Middle frontal gyrus (tissue), 1 donor: ENCODE data around the gene PDCD10.

Experiments used
- DNase-seq: peaks from one replicate; pipeline ENCODE4 v3.0.0-alpha.2; 2015; ENCODE audit warnings: low spot score; ENCODE audit errors: extremely low spot score

Gene PDCD10

GRCh38 chr3:167735233-167736138, 794 bp upstream of the PDCD10 start, which contains the start of gene SERPINI1:
SERPINI1 (plus strand) TSS chr3:167735721; CDS start chr3:167789129, 53,408 bp downstream.
- peak; percentile 80 for DNase-seq

- DNase-seq = no peak
These were observed 663 bp downstream of the PDCD10 start for GRCh38 chr3:167733961-167734497.

GRCh38 chr3:167732313-167733065, 2.2 kb downstream of the PDCD10 start:
- DNase-seq = no peak

GRCh38 chr3:167731393-167731792, 3.3 kb downstream of the PDCD10 start:
- no peak for DNase-seq

- no peak for DNase-seq
These were observed 5.1 kb downstream of the PDCD10 start for GRCh38 chr3:167729591-167729990.

- no peak for DNase-seq
These were observed 5.9 kb downstream of the PDCD10 start for GRCh38 chr3:167728632-167729323.

- DNase-seq = no peak
These were observed 6.5 kb downstream of the PDCD10 start for GRCh38 chr3:167728176-167728575.

- DNase-seq = no peak
These were observed 10.8 kb downstream of the PDCD10 start for GRCh38 chr3:167723872-167724271.

GRCh38 chr3:167723025-167723512, 11.6 kb downstream of the PDCD10 start:
- DNase-seq = no peak

- DNase-seq = no peak
These were observed 16.1 kb downstream of the PDCD10 start for GRCh38 chr3:167718582-167718981.

GRCh38 chr3:167716920-167717319, 17.8 kb downstream of the PDCD10 start:
- DNase-seq = no peak

- DNase-seq = no peak
These were observed 19.8 kb downstream of the PDCD10 start for GRCh38 chr3:167714871-167715270.

GRCh38 chr3:167712445-167712844, 22.2 kb downstream of the PDCD10 start:
- no peak for DNase-seq

- DNase-seq = no peak
These were observed 23.3 kb downstream of the PDCD10 start for GRCh38 chr3:167711439-167711838.

GRCh38 chr3:167710552-167710951, 24.1 kb downstream of the PDCD10 start:
- no peak for DNase-seq

- DNase-seq = no peak
These were observed 25.0 kb downstream of the PDCD10 start for GRCh38 chr3:167709690-167710089.

- DNase-seq = no peak
These were observed 28.9 kb downstream of the PDCD10 start for GRCh38 chr3:167705840-167706239.

GRCh38 chr3:167700926-167701325, 33.8 kb downstream of the PDCD10 start:
- no peak for DNase-seq

- DNase-seq = no peak
These were observed 34.6 kb downstream of the PDCD10 start for GRCh38 chr3:167700046-167700445.

GRCh38 chr3:167694121-167694520, 40.6 kb downstream of the PDCD10 start:
- DNase-seq = no peak

GRCh38 chr3:167691366-167691765, 43.3 kb downstream of the PDCD10 start:
- no peak for DNase-seq
